GM12873 (cell line): ENCODE results near the gene LATS2.
A peak's percentile ranks its signal among the peaks of the same experiment; 100 is the strongest.

Experiments
- TF ChIP-seq, protein P1 (sequence below): IDR thresholded peaks from 2 replicates; pipeline ENCODE4 v1.5.1; 2012; ENCODE audit warnings: low read depth, mild to moderate bottlenecking, moderate library complexity, low read length, control low read depth; ENCODE audit not compliant: insufficient read depth; ENCODE audit errors: missing control alignments

Gene LATS2

DNA sequence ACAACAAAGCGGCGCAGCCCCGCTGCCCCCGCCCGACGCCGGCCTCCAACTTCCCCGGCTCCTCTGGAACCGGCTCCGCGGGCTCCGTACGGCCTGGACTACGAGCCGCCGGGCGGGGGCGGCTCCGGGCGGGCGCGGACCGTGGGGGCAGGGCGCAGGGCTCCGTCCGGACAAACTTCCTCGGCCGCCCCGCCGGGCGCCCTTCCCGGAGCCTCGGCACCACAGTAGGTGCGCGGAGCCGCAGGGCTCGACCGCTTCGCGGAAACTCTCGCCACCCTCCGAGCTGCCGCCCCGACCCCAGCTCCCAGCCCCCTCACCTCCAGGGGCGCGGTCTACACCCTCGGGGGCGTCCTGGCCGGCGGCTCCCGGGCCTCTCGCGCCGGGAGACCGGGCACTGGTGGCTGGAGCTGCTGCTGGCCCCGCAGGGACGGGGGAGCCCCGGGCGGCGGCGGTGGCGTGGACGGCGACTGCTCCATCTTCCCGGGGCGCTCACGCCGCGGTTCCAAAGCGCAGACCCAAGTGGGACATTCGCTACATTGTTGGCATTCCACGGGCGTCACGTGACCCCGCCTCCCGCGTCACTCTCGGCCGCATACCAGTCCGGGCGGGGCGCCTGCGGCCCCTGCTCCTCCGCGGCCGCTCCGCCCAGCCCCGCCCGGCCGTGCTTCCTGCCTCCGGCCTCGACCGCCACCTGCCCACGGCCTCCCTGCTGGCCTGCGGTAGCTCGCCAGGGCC is at the start of gene LATS2:
TSS of gene LATS2 (minus strand) at position 558 of the 735 bp plus-strand sequence. CDS start 15,560 bp downstream, outside the sequence.
- TF ChIP-seq, protein P1, sequence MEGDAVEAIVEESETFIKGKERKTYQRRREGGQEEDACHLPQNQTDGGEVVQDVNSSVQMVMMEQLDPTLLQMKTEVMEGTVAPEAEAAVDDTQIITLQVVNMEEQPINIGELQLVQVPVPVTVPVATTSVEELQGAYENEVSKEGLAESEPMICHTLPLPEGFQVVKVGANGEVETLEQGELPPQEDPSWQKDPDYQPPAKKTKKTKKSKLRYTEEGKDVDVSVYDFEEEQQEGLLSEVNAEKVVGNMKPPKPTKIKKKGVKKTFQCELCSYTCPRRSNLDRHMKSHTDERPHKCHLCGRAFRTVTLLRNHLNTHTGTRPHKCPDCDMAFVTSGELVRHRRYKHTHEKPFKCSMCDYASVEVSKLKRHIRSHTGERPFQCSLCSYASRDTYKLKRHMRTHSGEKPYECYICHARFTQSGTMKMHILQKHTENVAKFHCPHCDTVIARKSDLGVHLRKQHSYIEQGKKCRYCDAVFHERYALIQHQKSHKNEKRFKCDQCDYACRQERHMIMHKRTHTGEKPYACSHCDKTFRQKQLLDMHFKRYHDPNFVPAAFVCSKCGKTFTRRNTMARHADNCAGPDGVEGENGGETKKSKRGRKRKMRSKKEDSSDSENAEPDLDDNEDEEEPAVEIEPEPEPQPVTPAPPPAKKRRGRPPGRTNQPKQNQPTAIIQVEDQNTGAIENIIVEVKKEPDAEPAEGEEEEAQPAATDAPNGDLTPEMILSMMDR, result peak; percentile 1

DNA sequence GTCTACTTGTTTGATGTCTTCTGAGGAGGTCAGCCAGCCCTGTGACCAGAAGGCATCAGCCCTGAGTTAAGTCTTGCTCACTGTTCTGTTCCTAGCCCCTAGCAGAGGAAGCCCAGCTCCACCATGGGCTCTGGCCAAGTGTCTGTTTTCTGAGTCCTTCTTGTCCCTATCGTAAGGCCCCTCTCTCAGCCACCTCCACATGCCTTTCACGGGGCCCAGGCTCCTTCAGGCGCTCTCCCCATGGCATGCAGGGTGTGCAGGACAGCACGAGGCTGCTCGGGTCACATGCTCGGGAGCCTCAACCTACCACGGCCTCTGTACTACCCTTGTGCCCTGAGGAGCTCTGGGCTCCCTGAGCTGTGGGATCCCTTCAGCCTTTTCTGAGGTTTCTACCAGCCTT is 47.8 kb upstream of the LATS2 start:
- TF ChIP-seq, protein P1, result no peak

DNA sequence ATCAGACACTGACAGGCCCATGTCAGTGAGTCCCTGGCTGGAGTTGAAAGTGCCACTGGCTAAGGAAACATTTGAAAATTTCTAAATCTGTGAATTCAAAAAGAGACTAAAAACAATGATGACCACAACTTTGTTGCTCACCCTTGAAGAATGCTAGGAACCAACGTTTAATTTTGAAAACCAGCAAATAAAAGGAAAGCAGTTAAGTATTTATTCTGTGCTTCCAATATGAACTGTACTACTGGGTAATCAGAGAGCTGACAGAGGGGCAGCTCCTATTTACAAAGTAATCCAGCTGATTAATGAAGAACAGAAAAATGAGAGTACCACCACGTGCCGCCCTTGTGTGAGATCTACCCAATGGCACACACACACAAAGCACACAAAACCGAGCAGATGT is 44.7 kb upstream of the LATS2 start:
- TF ChIP-seq, protein P1, result no peak

DNA sequence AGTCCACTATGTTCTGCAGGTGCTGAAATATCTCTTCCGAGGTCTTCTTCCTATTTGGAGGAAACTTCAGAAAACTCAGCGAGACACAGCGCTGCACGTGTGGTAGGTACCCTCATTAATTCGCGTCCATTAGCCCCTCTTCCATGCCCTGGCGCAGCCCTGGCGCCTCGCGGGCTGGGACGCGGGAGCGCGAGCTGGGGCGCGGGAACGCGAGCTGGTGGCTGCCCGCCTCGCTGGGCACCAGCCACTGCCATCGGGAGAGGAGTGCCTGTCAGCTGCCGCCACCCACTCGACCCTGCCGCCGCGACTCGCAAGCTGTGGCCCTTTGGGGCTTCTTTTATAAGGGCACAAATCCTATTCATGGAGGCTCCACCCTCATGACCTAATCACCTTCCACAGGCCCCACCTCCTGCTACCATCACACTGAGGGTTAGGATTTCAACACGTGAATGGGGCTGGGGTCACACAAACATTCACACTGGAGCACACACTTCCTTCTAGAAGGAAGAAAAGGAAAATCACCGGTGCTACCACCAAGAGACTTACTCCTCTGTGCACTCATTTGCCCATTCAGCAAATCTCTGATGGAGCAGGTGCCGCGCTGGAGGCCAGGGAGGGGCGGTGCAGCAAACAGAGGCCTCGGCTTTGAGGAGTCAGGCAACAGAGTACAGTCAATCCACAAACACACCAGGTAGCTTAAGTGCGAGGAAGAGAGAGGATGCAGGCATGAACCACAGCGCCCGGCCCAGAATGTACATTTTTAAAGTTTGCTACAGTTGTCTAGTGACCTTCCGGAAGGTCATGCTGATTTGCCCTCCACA is 43.0 kb upstream of the LATS2 start:
- TF ChIP-seq, protein P1, result no peak

DNA sequence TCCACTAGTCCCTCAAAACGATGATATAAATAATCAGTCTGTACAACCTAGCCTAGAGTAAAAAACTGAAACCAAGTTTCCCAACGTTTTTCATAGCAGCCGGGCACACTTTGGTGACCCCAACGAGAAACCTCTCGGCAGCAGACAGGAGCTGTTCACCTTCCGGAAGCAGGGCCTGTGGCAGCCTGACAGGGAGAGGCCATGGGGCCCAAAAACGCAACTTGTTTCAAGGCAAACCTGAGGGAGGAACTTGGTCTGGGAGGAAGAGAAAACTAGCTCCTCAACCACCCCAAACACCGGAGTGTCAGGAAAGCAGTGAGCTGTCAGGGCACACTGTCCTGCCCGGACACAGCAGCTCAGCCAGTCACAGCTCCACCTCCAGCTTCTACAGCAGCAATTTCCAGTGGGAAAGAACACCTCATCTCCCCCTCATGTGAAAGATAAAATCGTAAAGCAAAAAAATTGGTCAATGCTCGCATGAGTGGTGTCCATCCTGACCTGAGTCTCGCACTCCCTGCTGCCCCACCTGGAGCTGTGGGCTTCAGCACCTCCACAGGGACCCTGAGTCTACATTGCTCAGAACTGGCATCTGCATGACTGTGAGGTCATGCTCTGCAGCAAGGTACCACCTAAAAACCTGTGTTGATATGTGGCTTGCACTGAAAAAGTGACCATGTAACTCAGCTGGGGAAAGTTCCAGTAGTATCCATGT is 40.6 kb upstream of the LATS2 start:
- TF ChIP-seq, protein P1, result no peak

DNA sequence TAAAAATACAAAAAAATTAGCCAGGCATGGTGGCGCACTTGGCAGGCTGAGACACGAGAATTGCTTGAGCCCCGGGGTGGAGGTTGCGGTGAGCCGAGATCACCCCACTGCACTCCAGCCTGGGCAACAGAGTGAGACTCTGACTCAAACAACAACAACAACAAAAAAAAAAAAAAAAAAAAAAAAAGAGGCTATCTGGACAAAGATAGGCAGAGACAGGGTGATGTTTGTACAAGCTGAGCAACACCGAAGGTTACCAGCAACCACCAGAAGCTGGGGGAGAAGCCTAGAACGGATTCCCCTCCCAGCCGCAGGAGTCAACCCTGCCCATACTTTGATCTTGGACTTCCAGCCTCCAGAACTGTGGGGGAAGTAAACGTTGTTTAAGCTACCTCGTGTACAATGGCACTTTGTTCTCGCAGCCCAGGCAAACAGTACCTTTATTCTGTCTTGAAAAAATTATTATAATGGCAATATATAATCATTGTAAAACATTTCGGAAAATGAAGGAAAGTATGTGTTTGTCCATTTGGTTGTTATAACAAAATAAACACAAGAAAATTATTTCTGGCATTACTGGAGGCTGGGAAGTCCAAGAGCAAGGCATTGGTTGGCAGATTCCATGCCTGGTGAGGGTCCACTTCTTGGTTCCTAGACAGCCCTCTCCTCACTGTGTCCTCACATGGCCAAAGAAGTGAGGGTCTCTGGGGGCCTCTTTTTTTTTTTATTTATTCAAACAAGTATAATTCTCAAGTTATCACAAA is 39.8 kb upstream of the LATS2 start:
- TF ChIP-seq, protein P1, result no peak
